Loucy (cell line): Measurements from ENCODE around the gene SCN8A.

Experiments used
- CTCF ChIP-seq: fragments of 200-600 bp; sonication (generic); conservative IDR thresholded peaks from 2 replicates; pipeline ENCODE4 v1.5.1; 2014; ENCODE audit warnings: mild to moderate bottlenecking, antibody characterized with exemption, low read length
- EZH2phosphoT487 ChIP-seq: fragments of 200-600 bp; IDR thresholded peaks from 2 replicates; pipeline ENCODE4 v1.6.1; 2018; ENCODE audit warnings: antibody characterized with exemption, mild to moderate bottlenecking, moderate library complexity, borderline replicate concordance

DNA sequence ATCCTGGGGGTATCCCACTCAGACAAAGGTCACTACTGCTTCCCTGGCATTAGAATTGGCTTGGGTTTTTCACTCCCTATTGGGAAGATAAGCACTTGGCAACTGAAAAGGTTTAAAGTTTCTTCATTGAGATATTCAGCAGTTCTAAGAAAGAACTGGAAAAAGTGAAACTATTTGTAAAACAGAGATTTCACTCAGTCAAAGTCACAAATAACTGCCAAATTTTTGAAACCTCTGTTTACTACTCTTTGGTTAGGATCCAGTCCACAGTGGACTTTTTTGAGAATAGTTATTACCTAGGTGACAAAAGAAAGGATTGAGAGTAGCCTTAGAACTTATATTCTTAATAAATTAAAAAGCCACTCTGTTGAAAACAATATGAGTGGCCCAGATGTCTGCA, 172.7 kb downstream of the SCN8A start:
- no peak for TF ChIP-seq CTCF
- no peak for TF ChIP-seq EZH2phosphoT487
